Activated naive CD4-positive, alpha-beta T cell treated with anti-CD3 and anti-CD28 coated beads for 36 hours (primary cell): ENCODE data around the gene HMCES. TPM values are rescaled to one million over a fixed set of nuclear protein-coding genes. Genes with fewer than 3 reads are reported as not detected.
A peak's percentile ranks its signal among the peaks of the same experiment; 100 is the strongest.

Experiments
- CTCF ChIA-PET: fragments of 350-600 bp; sonication (Branson Sonifier 250); formaldehyde crosslinking; loops from one replicate; lab custom pipeline; 2021; ENCODE audit warnings: antibody characterized with exemption; lab: Charles Lee
- DNase-seq: peaks from one replicate; pipeline ENCODE4 v3.0.0-alpha.2; 2020
- H3K27ac Mint-ChIP-seq: one replicate; pipeline ENCODE4 v1.8.0; 2021; ENCODE audit warnings: mild to moderate bottlenecking, mixed read lengths
- H3K27me3 Mint-ChIP-seq: one replicate; pipeline ENCODE4 v1.8.0; 2021; ENCODE audit warnings: low read depth, mixed read lengths
- H3K36me3 Mint-ChIP-seq: one replicate; pipeline ENCODE4 v1.8.0; 2021; ENCODE audit warnings: low read depth, mixed read lengths
- H3K4me1 Mint-ChIP-seq: one replicate; pipeline ENCODE4 v1.8.0; 2021; ENCODE audit warnings: low read depth, mixed read lengths
- H3K4me3 Mint-ChIP-seq: one replicate; pipeline ENCODE4 v1.8.0; 2021; ENCODE audit warnings: mild to moderate bottlenecking, moderate library complexity, mixed read lengths
- H3K9me3 Mint-ChIP-seq: one replicate; pipeline ENCODE4 v1.8.0; 2021; ENCODE audit warnings: mixed read lengths
- intact Hi-C: fragments of 100-400 bp; cut with micrococcal nuclease; formaldehyde crosslinking; loops from one replicate; pipeline ENCODE4 v1.15.1; 2023
- total RNA-seq, 2 experiments: library from RNA; stranded (reverse); gene quantifications; one replicate each; pipeline ENCODE4 v1.2.3, GENCODE V29; 2021

The HMCES gene
- total RNA-seq, result 10 to 100 TPM; 35.0 to 35.8 TPM

GRCh38 chr3:129278439-129278965 is at the start of gene HMCES:
Gene HMCES (plus strand): TSS chr3:129278870. CDS start chr3:129279733, 863 bp downstream.
- Mint-ChIP-seq H3K27ac (peak within 1 kb of the TSS; percentile 90), H3K36me3 (peaks cover 31% of the 10 kb centered on the region), H3K4me3 (peak within 1 kb of the TSS; percentile 87), H3K9me3 (no peaks in the 10 kb centered on the region), H3K27me3 (no peaks in the 10 kb centered on the region), H3K4me1 (peaks cover 48% of the 10 kb centered on the region)
- peak; percentile 96 for DNase-seq
- intact Hi-C loops, result loop anchor here (1.0 to 5.0 kb wide), 8 partner anchors 29 to 552 kb away; partner anchors contain the start of genes CNBP, COPG1, IFT122 and RAB7A
- CTCF ChIA-PET, result interaction anchor here (1.3 to 2.6 kb wide), 2 partner anchors 24 to 38 kb away, joined by 3 to 11 read pairs; a partner anchor contains a TSS

DNA sequence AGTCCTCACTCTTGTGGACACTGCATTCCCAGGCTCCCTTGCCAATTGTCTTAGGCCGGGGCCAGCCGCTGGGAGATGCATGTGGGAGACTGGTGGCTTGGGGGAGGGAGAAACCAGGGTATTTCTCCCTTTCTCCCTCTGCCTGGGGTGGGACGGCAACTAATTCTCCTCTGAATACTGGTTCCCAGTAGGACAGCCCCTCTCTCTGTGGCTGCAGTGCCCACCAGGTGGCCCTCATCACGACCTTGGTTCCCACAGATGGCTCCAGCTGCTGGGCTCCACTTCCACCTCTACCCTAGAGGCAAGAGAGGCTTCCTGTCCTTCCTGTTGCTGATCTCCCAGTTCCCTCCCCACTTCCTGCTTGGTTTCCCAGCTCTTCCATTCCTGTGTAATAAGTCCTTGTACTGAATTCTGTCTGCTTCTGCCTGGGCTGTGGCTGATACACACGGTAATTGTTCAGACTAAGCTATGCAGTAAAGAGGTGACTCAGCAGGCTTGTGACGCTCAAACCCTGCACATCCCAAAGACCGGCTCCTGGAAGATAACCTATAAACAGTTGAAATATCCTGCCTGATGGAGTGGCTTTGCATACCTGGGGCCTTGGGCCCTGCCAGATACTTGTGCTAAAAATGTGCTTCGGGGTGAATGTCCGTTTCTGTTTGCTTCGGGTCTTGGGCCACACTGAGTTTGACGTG is 49.6 kb upstream of the HMCES start:
- Mint-ChIP-seq H3K27me3 (no peaks in the 10 kb centered on the region), H3K4me3 (no peak overlapping the region), H3K4me1 (peaks cover 25% of the 10 kb centered on the region), H3K9me3 (no peaks in the 10 kb centered on the region), H3K27ac (no peak overlapping the region), H3K36me3 (no peaks in the 10 kb centered on the region)
- intact Hi-C loops, result no loop called here
- CTCF ChIA-PET, result interaction anchor here (1.4 kb wide), 1 partner anchor 11 kb away, joined by 3 read pairs; no protein-coding TSS in a partner anchor
- no peak for DNase-seq

DNA sequence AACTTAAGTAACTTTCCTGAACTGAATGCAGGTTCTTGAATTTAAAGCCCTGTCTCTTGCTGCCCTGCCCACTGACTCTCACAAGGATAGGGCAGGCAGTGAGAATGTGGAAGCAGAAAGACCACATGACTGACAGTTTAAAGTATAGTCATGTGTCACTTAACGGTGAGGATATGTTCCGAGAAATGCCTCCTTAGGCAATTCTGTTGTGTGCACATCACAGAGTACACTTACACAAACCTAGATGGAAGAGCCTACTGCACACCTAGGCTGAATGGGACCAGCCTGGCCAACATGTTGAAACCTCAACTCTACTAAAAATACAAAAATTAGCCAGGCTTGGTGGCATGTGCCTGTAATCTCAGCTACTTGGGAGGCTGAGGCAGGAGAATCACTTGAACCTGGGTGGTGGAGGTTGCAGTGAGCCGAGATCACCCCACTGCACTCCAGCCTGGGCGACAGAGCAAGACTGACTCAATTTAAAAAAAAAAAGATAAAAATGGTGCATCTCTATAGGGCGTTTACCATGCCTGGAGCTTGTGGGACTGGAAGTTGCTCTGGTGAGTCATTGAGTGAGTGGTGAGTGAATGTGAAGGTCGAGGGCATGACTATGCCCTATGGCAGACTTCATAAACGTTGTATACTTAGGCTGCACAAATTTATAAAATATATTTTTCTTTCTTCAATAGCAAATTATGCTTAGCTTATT is 48.2 kb upstream of the HMCES start:
- Mint-ChIP-seq H3K27ac (peak overlapping the region; percentile 31), H3K4me1 (peaks cover 17% of the 10 kb centered on the region)

DNA sequence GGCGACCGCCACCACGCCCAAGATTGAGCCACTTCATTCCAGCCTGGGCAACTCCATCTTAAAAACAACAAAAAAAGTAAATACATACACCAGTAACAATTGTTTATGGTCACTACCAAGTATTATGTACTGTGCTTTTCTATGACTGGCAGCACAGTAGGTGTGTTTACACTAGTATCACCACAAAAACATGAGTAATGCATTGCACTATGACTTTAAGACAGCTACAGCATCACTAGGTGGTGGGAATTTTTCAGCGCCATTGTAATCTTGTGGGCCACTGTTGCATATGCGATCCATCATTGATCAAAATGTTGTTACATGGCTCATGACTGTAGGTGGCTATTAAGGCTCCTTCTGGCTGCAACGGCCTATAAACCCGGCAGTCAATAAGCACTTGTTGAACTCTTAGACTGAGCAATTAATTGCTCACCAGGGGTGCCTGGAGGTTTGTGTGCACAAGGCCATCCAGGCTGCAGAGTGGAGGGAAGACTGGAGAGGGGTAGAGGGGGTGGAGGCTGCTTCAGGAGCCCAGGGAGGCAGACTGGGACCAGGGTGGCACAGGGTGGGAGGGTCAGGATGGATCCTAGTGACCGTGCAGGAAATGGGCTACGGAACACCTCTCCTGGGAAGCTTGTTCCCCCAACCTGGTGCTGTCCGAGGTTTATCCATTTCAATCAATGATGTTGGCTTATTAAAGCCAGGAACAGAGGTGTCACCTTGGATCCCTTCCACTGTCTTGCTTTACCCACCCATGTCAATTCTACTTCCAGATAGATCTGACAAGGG is 47.1 kb upstream of the HMCES start:
- H3K4me1 Mint-ChIP-seq, result peaks cover 13% of the 10 kb centered on the region

More for the DNA sequence above, 48.2 kb upstream of the HMCES start:
- Mint-ChIP-seq H3K27me3 (no peaks in the 10 kb centered on the region), H3K4me3 (no peak overlapping the region), H3K9me3 (no peaks in the 10 kb centered on the region), H3K36me3 (no peaks in the 10 kb centered on the region)
- peak; percentile 54 for DNase-seq
- intact Hi-C loops, result loop anchor here (2.0 kb wide), 1 partner anchor 48 kb away; the partner anchor contains the start of gene CNBP
- CTCF ChIA-PET, result interaction anchor here (0.6 to 1.9 kb wide), 6 partner anchors 15 to 260 kb away, joined by 3 to 9 read pairs (median 4); partner anchors contain the start of gene COPG1

GRCh38 chr3:129233538-129233937 is 45.1 kb upstream of the HMCES start:
- intact Hi-C loops, result no loop called here
- Mint-ChIP-seq H3K4me1 (peaks cover 10% of the 10 kb centered on the region), H3K27ac (no peak overlapping the region)

More for the DNA sequence above, 47.1 kb upstream of the HMCES start:
- CTCF ChIA-PET, result interaction anchor here (0.7 to 1.9 kb wide), 3 partner anchors 8 to 262 kb away, joined by 4 to 9 read pairs (median 6); no protein-coding TSS in a partner anchor
- no peak for DNase-seq
- no peaks in the 10 kb centered on the region for H3K36me3 Mint-ChIP-seq
- no peak overlapping the region for H3K4me3 Mint-ChIP-seq
- no peaks in the 10 kb centered on the region for H3K27me3 Mint-ChIP-seq
- intact Hi-C loops, result loop anchor here (2.0 kb wide), 1 partner anchor 49 kb away; the partner anchor contains the start of gene CNBP
- no peak overlapping the region for H3K27ac Mint-ChIP-seq
- no peaks in the 10 kb centered on the region for H3K9me3 Mint-ChIP-seq

GRCh38 chr3:129234441-129234840 is 44.2 kb upstream of the HMCES start:
- no peak overlapping the region for H3K4me3 Mint-ChIP-seq
- no peaks in the 10 kb centered on the region for H3K9me3 Mint-ChIP-seq
- no peaks in the 10 kb centered on the region for H3K36me3 Mint-ChIP-seq
- intact Hi-C loops, result no loop called here
- no peaks in the 10 kb centered on the region for H3K27me3 Mint-ChIP-seq
- no peak overlapping the region for H3K27ac Mint-ChIP-seq
- DNase-seq, result no peak
- CTCF ChIA-PET, result no interaction called here
- peaks cover 19% of the 10 kb centered on the region for H3K4me1 Mint-ChIP-seq

More at GRCh38 chr3:129233538-129233937, 45.1 kb upstream of the HMCES start:
- CTCF ChIA-PET, result no interaction called here
- Mint-ChIP-seq H3K36me3 (no peaks in the 10 kb centered on the region), H3K27me3 (no peaks in the 10 kb centered on the region), H3K9me3 (no peaks in the 10 kb centered on the region), H3K4me3 (no peak overlapping the region)
- no peak for DNase-seq

GRCh38 chr3:129235344-129235917 is 43.2 kb upstream of the HMCES start:
- CTCF ChIA-PET, result interaction anchor here (0.6 to 2.1 kb wide), 2 partner anchors 10 to 11 kb away, joined by 3 to 21 read pairs; no protein-coding TSS in a partner anchor
- no peak for DNase-seq
- Mint-ChIP-seq H3K36me3 (no peaks in the 10 kb centered on the region), H3K27ac (no peak overlapping the region), H3K9me3 (no peaks in the 10 kb centered on the region), H3K4me3 (no peak overlapping the region), H3K27me3 (no peaks in the 10 kb centered on the region), H3K4me1 (peaks cover 20% of the 10 kb centered on the region)
- intact Hi-C loops, result no loop called here

DNA sequence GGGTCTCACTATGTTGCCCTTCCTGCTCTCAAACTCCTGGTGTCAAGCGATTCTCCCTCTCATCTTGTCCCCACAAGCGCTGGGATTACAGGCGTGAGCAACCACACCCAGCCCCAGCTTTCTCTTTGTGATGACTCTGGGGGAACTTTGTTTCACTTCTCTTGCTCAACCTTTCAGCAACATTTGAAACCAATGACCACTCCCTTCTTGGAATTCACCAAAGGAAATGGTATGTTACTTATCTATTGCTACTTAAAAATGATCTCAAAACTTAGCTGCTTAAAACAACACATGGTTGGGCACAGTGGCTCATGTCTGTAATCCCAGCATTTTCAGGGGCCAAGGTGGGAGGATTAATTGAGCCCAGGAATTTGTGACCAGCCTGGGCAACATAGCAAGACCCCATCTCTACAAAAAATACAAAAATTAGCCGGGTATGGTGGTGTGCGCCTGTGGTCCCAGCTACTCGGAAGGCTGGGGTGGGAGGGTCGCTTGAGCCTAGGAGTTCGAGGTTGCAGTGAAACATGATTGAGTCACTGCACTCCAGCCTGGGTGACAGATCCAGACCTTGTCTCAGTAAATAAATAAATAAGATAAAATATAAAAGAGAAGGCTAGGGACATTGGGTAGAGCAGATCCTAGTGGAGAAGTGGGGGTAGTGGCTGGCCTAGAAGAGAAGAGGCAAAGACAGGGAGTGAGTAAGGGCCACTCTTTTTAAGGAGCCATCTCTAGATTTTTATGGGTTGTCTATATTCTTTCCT is 39.5 kb upstream of the HMCES start:
- DNase-seq, result peak; percentile 43
- Mint-ChIP-seq H3K9me3 (no peaks in the 10 kb centered on the region), H3K4me1 (peaks cover 14% of the 10 kb centered on the region), H3K4me3 (no peak overlapping the region), H3K27ac (peak overlapping the region; percentile 31), H3K27me3 (no peaks in the 10 kb centered on the region), H3K36me3 (no peaks in the 10 kb centered on the region)
- CTCF ChIA-PET, result interaction anchor here (0.5 to 2.3 kb wide), 4 partner anchors 18 to 269 kb away, joined by 3 to 8 read pairs (median 6); no protein-coding TSS in a partner anchor
- intact Hi-C loops, result no loop called here

DNA sequence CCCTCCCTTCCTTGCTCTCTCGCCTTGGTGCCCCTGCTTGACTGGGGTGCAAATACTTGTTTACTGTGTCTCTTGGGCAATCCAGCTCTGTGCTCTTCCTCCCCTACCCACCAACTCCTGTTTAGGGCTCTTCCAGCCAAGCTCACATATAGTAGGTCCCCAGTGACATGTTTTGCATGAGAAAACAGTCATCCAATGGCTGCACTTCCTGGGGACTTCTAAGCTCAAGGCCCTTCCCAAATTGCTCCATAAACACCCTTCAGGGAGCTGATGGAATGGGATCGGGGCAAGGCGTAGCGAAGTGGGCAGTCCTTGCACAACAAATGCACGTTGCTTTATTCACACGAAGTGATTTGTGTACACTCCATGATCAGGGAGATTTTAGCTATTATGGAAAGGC is 38.7 kb upstream of the HMCES start:
- H3K27ac Mint-ChIP-seq, result no peak overlapping the region
- no peak for DNase-seq
- CTCF ChIA-PET, result interaction anchor here (0.6 to 2.3 kb wide), 6 partner anchors 9 to 270 kb away, joined by 3 to 8 read pairs (median 4); no protein-coding TSS in a partner anchor
- H3K36me3 Mint-ChIP-seq, result no peaks in the 10 kb centered on the region
- no peaks in the 10 kb centered on the region for H3K27me3 Mint-ChIP-seq
- no peaks in the 10 kb centered on the region for H3K9me3 Mint-ChIP-seq
- intact Hi-C loops, result no loop called here
- H3K4me1 Mint-ChIP-seq, result peaks cover 14% of the 10 kb centered on the region
- no peak overlapping the region for H3K4me3 Mint-ChIP-seq

DNA sequence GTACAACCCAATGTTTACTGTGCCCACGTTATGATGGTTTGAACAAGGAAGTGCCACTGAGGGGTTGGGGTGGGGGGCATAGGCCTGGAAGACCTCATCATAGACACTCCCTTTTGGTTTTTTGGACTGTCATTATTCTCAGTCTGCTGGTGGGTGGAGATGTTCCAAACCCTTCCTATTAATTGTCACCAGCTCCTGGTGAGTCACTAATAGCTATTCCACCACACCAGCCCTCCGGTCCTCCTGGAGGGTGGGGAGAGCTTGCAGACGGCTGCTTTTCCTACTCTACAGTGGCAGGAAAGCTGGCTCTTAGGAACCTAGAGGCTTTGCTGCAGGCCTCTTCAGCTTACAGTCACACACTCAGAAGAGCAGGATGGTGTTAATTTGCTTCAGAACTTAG is 38.2 kb upstream of the HMCES start:
- Mint-ChIP-seq H3K27ac (no peak overlapping the region), H3K27me3 (no peaks in the 10 kb centered on the region), H3K36me3 (no peaks in the 10 kb centered on the region), H3K4me1 (peaks cover 17% of the 10 kb centered on the region), H3K4me3 (no peak overlapping the region), H3K9me3 (no peaks in the 10 kb centered on the region)
- CTCF ChIA-PET, result interaction anchor here (0.7 to 2.3 kb wide), 5 partner anchors 12 to 270 kb away, joined by 3 to 8 read pairs (median 4); no protein-coding TSS in a partner anchor
- no peak for DNase-seq
- intact Hi-C loops, result no loop called here
